GM23248 (cell line): Measurements from ENCODE around the gene MTHFD2L. TPM values are rescaled to one million over a fixed set of nuclear protein-coding genes. Genes with fewer than 3 reads are reported as not detected.

Source experiments
- DNase-seq: peaks from one replicate; pipeline ENCODE4 v3.0.0-alpha.2; 2015
- H2AFZ ChIP-seq: fragments of 200-600 bp; sonication (generic); 2 replicates; pipeline ENCODE4 v1.6.1; 2016; ENCODE audit warnings: antibody characterized with exemption
- H3F3A ChIP-seq: fragments of 200-600 bp; sonication (generic); 2 replicates; pipeline ENCODE4 v1.6.1; 2016; ENCODE audit warnings: mild to moderate bottlenecking, antibody characterized with exemption, mixed run types; ENCODE audit not compliant: insufficient read depth
- H3K27ac ChIP-seq: fragments of 200-600 bp; sonication (generic); 2 replicates; pipeline ENCODE4 v1.5.1; 2016; ENCODE audit warnings: mild to moderate bottlenecking
- H3K27me3 ChIP-seq: fragments of 200-600 bp; sonication (generic); replicated peaks from 2 replicates; pipeline ENCODE4 v1.6.1; 2016; ENCODE audit warnings: mild to moderate bottlenecking; ENCODE audit not compliant: insufficient read depth
- H3K36me3 ChIP-seq: fragments of 200-600 bp; sonication (generic); 2 replicates; pipeline ENCODE4 v1.6.1; 2016; ENCODE audit warnings: low read depth, mild to moderate bottlenecking
- H3K4me1 ChIP-seq: fragments of 200-600 bp; sonication (generic); 2 replicates; pipeline ENCODE4 v1.6.1; 2016; ENCODE audit warnings: mild to moderate bottlenecking; ENCODE audit not compliant: insufficient read depth
- H3K4me2 ChIP-seq: fragments of 200-600 bp; sonication (generic); one replicate; pipeline ENCODE4 v1.6.1; 2016; ENCODE audit warnings: mild to moderate bottlenecking; ENCODE audit not compliant: unreplicated experiment
- H3K4me3 ChIP-seq: fragments of 200-600 bp; sonication (generic); 2 replicates; pipeline ENCODE4 v1.5.1; 2016; ENCODE audit warnings: mild to moderate bottlenecking
- H3K79me2 ChIP-seq: fragments of 200-600 bp; sonication (generic); 2 replicates; pipeline ENCODE4 v1.6.1; 2016; ENCODE audit warnings: mild to moderate bottlenecking; ENCODE audit not compliant: insufficient read depth
- H3K9ac ChIP-seq: fragments of 200-600 bp; sonication (generic); 2 replicates; pipeline ENCODE4 v1.6.1; 2016; ENCODE audit warnings: mild to moderate bottlenecking
- H3K9me2 ChIP-seq: fragments of 200-600 bp; sonication (generic); 2 replicates; pipeline ENCODE4 v1.6.1; 2016; ENCODE audit warnings: mixed run types, mild to moderate bottlenecking, moderate library complexity; ENCODE audit not compliant: insufficient read depth
- H3K9me3 ChIP-seq: fragments of 200-600 bp; sonication (generic); one replicate; pipeline ENCODE4 v1.6.1; 2017; ENCODE audit warnings: low read depth
- H4K20me1 ChIP-seq: fragments of 200-600 bp; sonication (generic); 2 replicates; pipeline ENCODE4 v1.6.0; 2016; ENCODE audit not compliant: insufficient read depth
- EZH2 ChIP-seq: fragments of 200-600 bp; sonication (generic); IDR thresholded peaks from 2 replicates; pipeline ENCODE4 v1.6.1; 2018; ENCODE audit warnings: antibody characterized with exemption, mild to moderate bottlenecking; ENCODE audit not compliant: insufficient read depth, poor library complexity, severe bottlenecking
- EZH2phosphoT487 ChIP-seq: fragments of 200-600 bp; sonication (generic); IDR thresholded peaks from 2 replicates; pipeline ENCODE4 v1.6.1; 2018; ENCODE audit warnings: antibody characterized with exemption, moderate library complexity, mild to moderate bottlenecking, low read depth; ENCODE audit not compliant: insufficient read depth
- WGBS, 2 experiments: methylation state at CpG; one replicate each; pipeline ENCODE4 v1.1.6; 2015 to 2017; ENCODE audit warnings: low lambda C conversion rate in 2 of 2, low coverage in 1 of 2; ENCODE audit errors: missing lambda C conversion rate in 2 of 2; 5-methylcytosine and 5-hydroxymethylcytosine counted together
- in situ Hi-C: fragments of 300-500 bp; cut with MboI; formaldehyde crosslinking; loops from 2 replicates; pipeline ENCODE4 v1.15.0; 2020
- polyA plus RNA-seq: library from polyadenylated mRNA; unstranded; fragments of >200 nt; fragmentation: Nextera tagmentation; extraction: Ambion mirVana; gene quantifications from 2 replicates; pipeline ENCODE4 v1.2.1, GENCODE V29; 2016
- total RNA-seq: library from RNA; depleted of rRNA; stranded (reverse); fragments of >200 nt; shearing (Covaris generic); gene quantifications from 2 replicates; pipeline ENCODE4 v1.2.3, GENCODE V29; 2014

Gene MTHFD2L
- total and polyA plus RNA-seq, 2 experiments from 2014 or later = 6.3 to 7.9 TPM

- H3K4me3 ChIP-seq = no peak overlapping the region
- no peaks in the 10 kb centered on the region for H3K4me1 ChIP-seq
- 96 to 98% methylated on average over 2 of the region's 2 CpGs for WGBS, 2 experiments
- H3K79me2 ChIP-seq = no peaks in the 10 kb centered on the region
- H3K27ac ChIP-seq = no peak overlapping the region
- no peak overlapping the region for H3K4me2 ChIP-seq
- no peak overlapping the region for H2AFZ ChIP-seq
- H3K27me3 ChIP-seq = no peaks in the 10 kb centered on the region
- no peak for DNase-seq
- no peaks in the 10 kb centered on the region for H3F3A ChIP-seq
- in situ Hi-C loops = no loop called here
- no peak overlapping the region for H3K9ac ChIP-seq
- no peaks in the 10 kb centered on the region for H3K9me3 ChIP-seq
- TF ChIP-seq EZH2phosphoT487 = no peak
- TF ChIP-seq EZH2 = no peak
- no peaks in the 10 kb centered on the region for H3K36me3 ChIP-seq
- H3K9me2 ChIP-seq = no peaks in the 10 kb centered on the region
- H4K20me1 ChIP-seq = no peaks in the 10 kb centered on the region
Observed at GRCh38 chr4:74168841-74169240, 10.9 kb downstream of the MTHFD2L start.

- Histone ChIP-seq H3F3A (no peaks in the 10 kb centered on the region), H3K4me1 (no peaks in the 10 kb centered on the region), H3K4me3 (no peak overlapping the region), H3K27ac (no peak overlapping the region), H3K4me2 (no peak overlapping the region), H3K27me3 (no peaks in the 10 kb centered on the region), H3K36me3 (no peaks in the 10 kb centered on the region), H3K9ac (no peak overlapping the region), H2AFZ (no peak overlapping the region), H3K9me3 (no peaks in the 10 kb centered on the region), H3K9me2 (no peaks in the 10 kb centered on the region), H3K79me2 (no peaks in the 10 kb centered on the region), H4K20me1 (no peaks in the 10 kb centered on the region)
- DNase-seq = no peak
- TF ChIP-seq EZH2phosphoT487 (no peak), EZH2 (no peak)
- in situ Hi-C loops = no loop called here
- 84 to 86% methylated on average over 5 of the region's 5 CpGs for WGBS, 2 experiments
Observed at GRCh38 chr4:74173321-74173720, 15.4 kb downstream of the MTHFD2L start.

GRCh38 chr4:74174421-74174820, 16.5 kb downstream of the MTHFD2L start:
- 86 to 94% methylated on average over 2 of the region's 2 CpGs for WGBS, 2 experiments
- no peaks in the 10 kb centered on the region for H3K9me2 ChIP-seq
- DNase-seq = no peak
- TF ChIP-seq EZH2 = no peak
- no peak for TF ChIP-seq EZH2phosphoT487
- H3K27me3 ChIP-seq = no peaks in the 10 kb centered on the region
- H3K36me3 ChIP-seq = no peaks in the 10 kb centered on the region
- H3K9me3 ChIP-seq = no peaks in the 10 kb centered on the region
- no peak overlapping the region for H3K27ac ChIP-seq
- H3K4me2 ChIP-seq = no peak overlapping the region
- H3F3A ChIP-seq = no peaks in the 10 kb centered on the region
- H3K4me3 ChIP-seq = no peak overlapping the region
- no peak overlapping the region for H2AFZ ChIP-seq
- H3K4me1 ChIP-seq = no peaks in the 10 kb centered on the region
- H3K79me2 ChIP-seq = no peaks in the 10 kb centered on the region
- no peaks in the 10 kb centered on the region for H4K20me1 ChIP-seq
- in situ Hi-C loops = no loop called here
- H3K9ac ChIP-seq = no peak overlapping the region

DNA sequence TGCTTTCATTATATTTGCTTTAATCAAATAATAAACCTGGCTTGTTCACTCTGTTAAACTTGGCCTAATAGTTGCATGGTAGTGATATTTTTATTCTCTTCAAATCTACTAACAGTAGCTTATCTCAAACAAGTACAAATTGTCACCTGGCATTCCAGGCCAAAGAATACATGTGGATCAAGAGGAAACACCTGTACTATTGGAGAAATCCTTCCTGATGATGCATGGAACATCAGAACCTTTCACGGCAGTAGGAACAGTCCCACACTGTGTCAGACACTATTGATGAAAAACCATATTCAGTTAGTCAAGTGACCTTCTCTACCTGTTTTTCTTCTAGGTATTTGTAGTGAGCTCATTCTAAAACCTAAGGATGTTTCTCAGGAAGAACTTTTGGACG, 17.0 kb downstream of the MTHFD2L start:
- Histone ChIP-seq H3K27ac (no peak overlapping the region), H3K9ac (no peak overlapping the region), H3K4me1 (no peaks in the 10 kb centered on the region), H3F3A (no peaks in the 10 kb centered on the region), H3K36me3 (no peaks in the 10 kb centered on the region), H3K4me2 (no peak overlapping the region), H3K4me3 (no peak overlapping the region), H3K27me3 (no peaks in the 10 kb centered on the region), H3K79me2 (no peaks in the 10 kb centered on the region), H3K9me2 (no peaks in the 10 kb centered on the region), H3K9me3 (no peaks in the 10 kb centered on the region), H2AFZ (no peak overlapping the region), H4K20me1 (no peaks in the 10 kb centered on the region)
- WGBS, 2 experiments = 96 to 100% methylated on average over 2 of the region's 2 CpGs
- TF ChIP-seq EZH2phosphoT487 (no peak), EZH2 (no peak)
- in situ Hi-C loops = loop anchor here (25.0 kb wide), 1 partner anchor 487 kb away; no protein-coding TSS in a partner anchor
- DNase-seq = no peak

DNA sequence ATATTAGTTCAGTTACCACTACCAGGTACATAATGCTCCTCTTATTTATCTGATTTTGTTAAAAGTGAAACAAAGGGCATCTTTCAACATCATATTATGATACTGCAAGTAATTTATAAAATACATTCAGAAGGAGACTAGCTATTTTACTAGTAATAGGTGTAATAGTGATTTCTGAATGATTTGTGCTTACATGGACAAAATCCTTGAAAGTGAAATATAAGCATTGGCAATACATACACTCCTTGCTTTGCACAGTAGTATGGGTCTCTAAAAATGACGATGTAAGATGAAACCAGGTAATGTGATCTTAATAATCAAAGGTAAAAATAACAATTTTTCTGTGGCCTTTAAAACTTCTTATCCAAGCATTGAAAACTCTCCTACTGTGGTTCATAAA, 17.5 kb downstream of the MTHFD2L start:
- Histone ChIP-seq H3K9me2 (no peaks in the 10 kb centered on the region), H3K27ac (no peak overlapping the region), H3K4me3 (no peak overlapping the region), H3K4me2 (no peak overlapping the region), H2AFZ (no peak overlapping the region), H4K20me1 (no peaks in the 10 kb centered on the region), H3K27me3 (no peaks in the 10 kb centered on the region), H3K4me1 (no peaks in the 10 kb centered on the region), H3K79me2 (no peaks in the 10 kb centered on the region), H3K36me3 (no peaks in the 10 kb centered on the region), H3K9me3 (no peaks in the 10 kb centered on the region), H3K9ac (no peak overlapping the region), H3F3A (peaks cover under 1% of the 10 kb centered on the region; the same call in 1 of the 2 replicates)
- WGBS, 2 experiments = 89 to 91% methylated on average over 1 of the region's 1 CpG
- no peak for DNase-seq
- in situ Hi-C loops = loop anchor here (25.0 kb wide), 1 partner anchor 487 kb away; no protein-coding TSS in a partner anchor
- TF ChIP-seq EZH2phosphoT487 = no peak
- TF ChIP-seq EZH2 = no peak
